ENCODE data around the gene MLST8. TPM values are rescaled to one million over a fixed set of nuclear protein-coding genes. Genes with fewer than 3 reads are reported as not detected.

MLST8 gene
- total RNA-seq, 3 donors from 2014 or later, result 25.5 to 30.9 (median 29.8) TPM

DNA sequence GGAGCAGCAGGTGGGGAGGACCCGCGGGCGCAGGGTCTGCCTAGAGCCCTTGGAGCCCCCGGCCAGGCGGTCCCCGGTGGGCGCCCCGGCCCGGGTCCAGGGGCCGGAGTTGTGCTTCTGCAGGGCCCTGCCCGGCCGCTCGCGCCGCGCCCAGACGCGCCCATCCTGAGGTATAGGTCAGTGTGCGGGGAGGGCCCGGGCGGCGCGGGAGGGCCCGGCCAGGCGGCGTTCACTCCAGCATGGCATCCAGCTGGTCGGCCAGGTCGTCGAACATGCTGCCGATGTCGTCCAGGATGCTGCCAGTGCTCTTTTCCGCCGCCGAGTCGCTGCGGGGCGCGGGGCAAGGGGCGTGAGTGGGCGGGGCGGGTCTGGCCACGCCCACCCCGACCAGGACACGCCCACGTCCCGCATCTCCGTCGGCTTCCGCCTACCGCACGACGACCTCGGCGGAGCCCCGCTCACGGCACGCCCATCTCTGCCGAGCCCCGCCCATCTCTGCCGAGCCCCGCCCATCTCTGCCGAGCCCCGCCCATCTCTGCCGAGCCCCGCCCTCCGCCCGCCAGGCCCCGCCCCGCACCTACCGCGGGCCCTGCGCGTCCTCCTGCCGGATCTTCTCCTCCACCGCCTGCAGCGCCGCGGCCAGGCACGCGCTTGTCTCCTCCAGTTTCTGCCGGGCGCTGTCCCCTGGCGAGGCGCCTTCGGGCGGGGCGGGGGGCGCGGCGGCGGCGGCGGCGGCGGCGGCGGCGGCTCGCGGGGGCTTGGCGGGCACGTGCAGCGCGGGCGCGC lies 26.7 kb upstream of the MLST8 start:
- TF ChIP-seq, protein P1, sequence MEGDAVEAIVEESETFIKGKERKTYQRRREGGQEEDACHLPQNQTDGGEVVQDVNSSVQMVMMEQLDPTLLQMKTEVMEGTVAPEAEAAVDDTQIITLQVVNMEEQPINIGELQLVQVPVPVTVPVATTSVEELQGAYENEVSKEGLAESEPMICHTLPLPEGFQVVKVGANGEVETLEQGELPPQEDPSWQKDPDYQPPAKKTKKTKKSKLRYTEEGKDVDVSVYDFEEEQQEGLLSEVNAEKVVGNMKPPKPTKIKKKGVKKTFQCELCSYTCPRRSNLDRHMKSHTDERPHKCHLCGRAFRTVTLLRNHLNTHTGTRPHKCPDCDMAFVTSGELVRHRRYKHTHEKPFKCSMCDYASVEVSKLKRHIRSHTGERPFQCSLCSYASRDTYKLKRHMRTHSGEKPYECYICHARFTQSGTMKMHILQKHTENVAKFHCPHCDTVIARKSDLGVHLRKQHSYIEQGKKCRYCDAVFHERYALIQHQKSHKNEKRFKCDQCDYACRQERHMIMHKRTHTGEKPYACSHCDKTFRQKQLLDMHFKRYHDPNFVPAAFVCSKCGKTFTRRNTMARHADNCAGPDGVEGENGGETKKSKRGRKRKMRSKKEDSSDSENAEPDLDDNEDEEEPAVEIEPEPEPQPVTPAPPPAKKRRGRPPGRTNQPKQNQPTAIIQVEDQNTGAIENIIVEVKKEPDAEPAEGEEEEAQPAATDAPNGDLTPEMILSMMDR (IDR thresholded peaks at IDR 0.05), result no peak
- intact Hi-C loops (cut with DNase I, micrococcal nuclease), result no loop called here
- Histone ChIP-seq H3K36me3 (ENCODE audit: low read depth) (peaks cover 3% of the 10 kb centered on the region), H3K9me3 (no peaks in the 10 kb centered on the region), H3K4me3 (no peak overlapping the region), H3K4me1 (ENCODE audit: low read depth) (no peaks in the 10 kb centered on the region)
- DNase-seq (peak in 1 of 3 donors; percentile 10), ATAC-seq (peak; percentile 18)

DNA sequence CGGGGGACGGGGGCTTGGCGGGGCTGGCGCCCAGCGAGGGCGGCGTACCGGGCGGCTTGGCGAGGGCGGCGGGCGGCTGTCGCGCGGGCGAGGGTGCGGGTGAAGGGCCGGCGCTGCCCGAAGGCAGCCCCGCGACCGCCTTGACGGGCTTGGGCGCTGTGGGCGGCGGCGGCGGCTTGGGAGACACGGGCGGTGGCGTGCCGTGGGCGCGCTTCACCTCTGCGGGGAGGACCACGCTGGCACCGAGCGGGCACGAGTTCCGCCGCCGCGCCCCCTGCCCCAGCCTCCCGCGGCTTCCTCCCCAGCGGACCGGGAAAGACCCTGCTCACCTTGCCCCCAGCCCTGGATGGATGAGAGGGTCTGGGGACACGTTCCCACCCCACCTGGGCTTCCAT lies 26.1 kb upstream of the MLST8 start:
- H3K4me3 ChIP-seq, result no peak overlapping the region
- peaks cover 3% of the 10 kb centered on the region for H3K36me3 ChIP-seq (ENCODE audit: low read depth)
- DNase-seq (no peak), ATAC-seq (no peak)
- no peaks in the 10 kb centered on the region for H3K9me3 ChIP-seq
- no peaks in the 10 kb centered on the region for H3K4me1 ChIP-seq (ENCODE audit: low read depth)
- intact Hi-C loops (cut with DNase I, micrococcal nuclease), result no loop called here
- TF ChIP-seq, protein P1 (IDR thresholded peaks at IDR 0.05), result no peak

DNA sequence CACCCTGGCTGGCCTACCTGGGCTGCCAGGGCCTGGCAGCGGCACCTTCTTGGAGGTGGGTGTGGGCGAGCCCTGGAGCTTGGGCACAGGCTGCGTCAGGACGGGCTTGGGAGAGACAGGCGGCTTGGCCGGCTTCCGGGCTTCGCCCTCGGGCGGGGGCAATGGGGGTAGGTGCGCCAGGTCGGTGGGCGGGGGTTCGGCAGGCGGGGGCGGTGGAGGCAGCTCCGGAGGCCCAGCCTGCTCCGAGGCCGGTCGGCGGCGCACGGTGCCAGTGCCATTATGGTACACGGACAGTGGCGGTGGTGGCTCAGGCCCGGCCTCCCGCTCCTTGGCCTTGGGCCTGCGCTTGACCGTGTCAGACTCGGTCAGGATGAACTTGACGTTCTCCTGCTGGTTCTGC lies 25.7 kb upstream of the MLST8 start:
- DNase-seq (no peak), ATAC-seq (no peak)
- Histone ChIP-seq H3K4me1 (ENCODE audit: low read depth) (no peaks in the 10 kb centered on the region), H3K4me3 (no peak overlapping the region), H3K9me3 (no peaks in the 10 kb centered on the region), H3K36me3 (ENCODE audit: low read depth) (peaks cover 3% of the 10 kb centered on the region)
- intact Hi-C loops (cut with DNase I, micrococcal nuclease), result no loop called here
- TF ChIP-seq, protein P1 (IDR thresholded peaks at IDR 0.05), result no peak

DNA sequence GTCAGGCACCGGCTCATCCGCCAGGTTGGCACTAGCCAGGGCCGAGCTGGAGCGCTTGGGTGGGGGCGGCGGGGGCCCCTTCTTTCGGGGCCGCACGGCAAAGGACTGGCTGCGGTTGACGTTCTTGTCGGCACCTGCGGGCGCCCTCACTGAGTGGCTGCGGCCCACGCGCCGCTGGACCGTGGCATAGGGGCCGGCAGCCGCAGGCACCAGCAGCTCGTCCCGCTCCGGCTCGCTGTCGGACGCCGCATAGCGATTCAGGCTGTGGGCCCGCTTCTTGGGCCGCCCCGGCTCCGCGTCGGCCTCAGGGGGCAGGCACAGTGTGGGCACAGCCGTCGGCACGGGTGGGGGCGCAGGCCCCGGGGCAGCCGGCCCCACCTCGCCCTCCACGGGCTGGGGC lies 24.8 kb upstream of the MLST8 start:
- DNase-seq (no peak), ATAC-seq (no peak)
- Histone ChIP-seq H3K36me3 (ENCODE audit: low read depth) (peaks cover 3% of the 10 kb centered on the region), H3K4me1 (ENCODE audit: low read depth) (no peaks in the 10 kb centered on the region), H3K9me3 (no peaks in the 10 kb centered on the region), H3K4me3 (no peak overlapping the region)
- intact Hi-C loops (cut with DNase I, micrococcal nuclease), result no loop called here
- TF ChIP-seq, protein P1 (IDR thresholded peaks at IDR 0.05), result no peak

DNA sequence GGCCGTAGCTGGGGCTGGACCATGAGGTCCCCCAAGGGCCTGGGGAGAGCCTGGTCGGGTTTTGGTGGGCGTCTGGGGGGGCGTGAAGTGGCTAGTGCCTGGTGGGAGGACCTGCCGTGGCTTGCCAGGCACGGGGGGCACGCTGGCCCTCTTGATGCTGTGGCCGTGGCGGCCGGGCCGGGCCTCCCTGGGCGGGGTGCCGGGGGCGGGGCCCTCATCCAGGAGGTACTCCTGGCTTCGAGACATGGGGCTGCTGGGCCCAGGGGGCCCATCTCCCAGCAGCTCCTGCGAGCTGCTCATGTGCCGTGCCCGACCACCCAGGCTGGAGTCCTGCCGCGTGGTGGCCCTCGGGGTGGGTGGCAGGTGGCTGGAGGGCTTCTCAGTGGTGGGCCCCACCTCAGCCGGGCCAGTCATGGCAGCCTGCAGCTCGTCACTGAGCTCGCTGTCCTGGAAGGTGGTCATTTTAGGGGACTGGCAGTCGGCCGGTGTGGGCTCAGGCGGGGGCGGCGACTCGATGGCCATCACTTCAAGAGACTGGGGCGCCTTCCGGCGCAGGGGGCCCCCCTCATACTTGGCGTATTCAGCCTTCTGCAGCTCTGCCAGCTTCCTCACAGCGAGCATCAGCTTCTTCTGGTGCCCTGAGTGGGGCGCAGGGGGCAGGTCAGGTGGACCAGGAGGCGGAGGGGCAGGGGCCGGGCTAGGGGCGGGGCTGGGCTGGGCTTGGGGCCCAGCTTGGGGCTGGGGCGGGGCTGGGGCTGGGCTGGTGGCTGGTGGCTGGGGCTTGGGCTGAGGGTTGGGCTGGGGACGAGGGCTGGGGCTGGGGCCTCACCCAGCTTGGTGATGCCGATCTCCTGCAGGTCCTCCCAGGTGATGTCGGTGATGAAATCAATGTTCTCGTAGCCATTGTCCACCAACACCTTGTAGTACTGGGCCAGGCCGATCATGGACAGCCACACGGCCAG lies 24.0 kb upstream of the MLST8 start:
- DNase-seq, result no peak
- intact Hi-C loops (cut with DNase I, micrococcal nuclease), result no loop called here
- ATAC-seq, result no peak
- Histone ChIP-seq H3K36me3 (ENCODE audit: low read depth) (peaks cover 3% of the 10 kb centered on the region), H3K9me3 (no peaks in the 10 kb centered on the region), H3K4me1 (ENCODE audit: low read depth) (no peaks in the 10 kb centered on the region), H3K4me3 (no peak overlapping the region)
- TF ChIP-seq, protein P1 (IDR thresholded peaks at IDR 0.05), result no peak

All from mucosa of descending colon (tissue), 3 donors.